ENCODE data around the gene KCNJ13. TPM values are rescaled to one million over a fixed set of nuclear protein-coding genes. Genes with fewer than 3 reads are reported as not detected.

Gene KCNJ13
- not detected for total RNA-seq

- WGBS, 2 donors (ENCODE audit: low coverage in 1 of 2), result 83 to 90% methylated on average over 1 of the region's 1 CpG
- in situ Hi-C loops (cut with MboI; ENCODE audit: low pct_ligation_motif_present in 1 of 4, low pct_unique_long_range_greater_than_20kb in 1 of 4, low sequenced_read_pairs in 3 of 4), result no loop called here
- TF ChIP-seq POLR2A (IDR thresholded peaks at IDR 0.05), result no peak
- TF ChIP-seq, protein P1, sequence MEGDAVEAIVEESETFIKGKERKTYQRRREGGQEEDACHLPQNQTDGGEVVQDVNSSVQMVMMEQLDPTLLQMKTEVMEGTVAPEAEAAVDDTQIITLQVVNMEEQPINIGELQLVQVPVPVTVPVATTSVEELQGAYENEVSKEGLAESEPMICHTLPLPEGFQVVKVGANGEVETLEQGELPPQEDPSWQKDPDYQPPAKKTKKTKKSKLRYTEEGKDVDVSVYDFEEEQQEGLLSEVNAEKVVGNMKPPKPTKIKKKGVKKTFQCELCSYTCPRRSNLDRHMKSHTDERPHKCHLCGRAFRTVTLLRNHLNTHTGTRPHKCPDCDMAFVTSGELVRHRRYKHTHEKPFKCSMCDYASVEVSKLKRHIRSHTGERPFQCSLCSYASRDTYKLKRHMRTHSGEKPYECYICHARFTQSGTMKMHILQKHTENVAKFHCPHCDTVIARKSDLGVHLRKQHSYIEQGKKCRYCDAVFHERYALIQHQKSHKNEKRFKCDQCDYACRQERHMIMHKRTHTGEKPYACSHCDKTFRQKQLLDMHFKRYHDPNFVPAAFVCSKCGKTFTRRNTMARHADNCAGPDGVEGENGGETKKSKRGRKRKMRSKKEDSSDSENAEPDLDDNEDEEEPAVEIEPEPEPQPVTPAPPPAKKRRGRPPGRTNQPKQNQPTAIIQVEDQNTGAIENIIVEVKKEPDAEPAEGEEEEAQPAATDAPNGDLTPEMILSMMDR (IDR thresholded peaks at IDR 0.05), result no peak
- TF ChIP-seq EP300 (IDR thresholded peaks at IDR 0.05; ENCODE audit: low read depth), result no peak
- no peak for TF ChIP-seq POLR2AphosphoS5 (IDR thresholded peaks at IDR 0.05)
- Histone ChIP-seq H3K36me3 (peaks cover 0 to under 1% (median 0%) of the 10 kb centered on the region in 4 donors), H3K27me3 (no peaks in the 10 kb centered on the region), H3K4me3 (no peak within 1 kb of the TSS), H3K4me1 (peaks cover 0 to 16% (median 9%) of the 10 kb centered on the region in 4 donors), H3K9me3 (no peaks in the 10 kb centered on the region), H3K27ac (no peak within 1 kb of the TSS)
- intact Hi-C loops (cut with DNase I; ENCODE audit: low total_unique reads), result no loop called here
- no peak for DNase-seq
These were observed at the start of gene KCNJ13 for GRCh38 chr2:232776435-232776834. KCNJ13 (minus strand) TSS chr2:232776565; CDS start chr2:232771362, 5,203 bp downstream.

- Histone ChIP-seq H3K36me3 (peaks cover 0 to 70% (median 28%) of the 10 kb centered on the region in 4 donors), H3K4me3 (no peak overlapping the region), H3K4me1 (no peaks in the 10 kb centered on the region), H3K9me3 (no peaks in the 10 kb centered on the region), H3K27ac (no peak overlapping the region), H3K27me3 (no peaks in the 10 kb centered on the region)
- in situ Hi-C loops (cut with MboI; ENCODE audit: low pct_ligation_motif_present in 1 of 4, low pct_unique_long_range_greater_than_20kb in 1 of 4, low sequenced_read_pairs in 3 of 4), result no loop called here
- no peak for TF ChIP-seq EP300 (IDR thresholded peaks at IDR 0.05; ENCODE audit: low read depth)
- TF ChIP-seq POLR2A (IDR thresholded peaks at IDR 0.05), result no peak
- no peak for TF ChIP-seq POLR2AphosphoS5 (IDR thresholded peaks at IDR 0.05)
- TF ChIP-seq, protein P1 (IDR thresholded peaks at IDR 0.05), result no peak
- DNase-seq, result no peak
- 70 to 86% methylated on average over 3 of the region's 3 CpGs for WGBS, 2 donors (ENCODE audit: low coverage in 1 of 2)
- intact Hi-C loops (cut with DNase I; ENCODE audit: low total_unique reads), result no loop called here
These were observed 41.4 kb upstream of the KCNJ13 start for GRCh38 chr2:232817756-232818155.

DNA sequence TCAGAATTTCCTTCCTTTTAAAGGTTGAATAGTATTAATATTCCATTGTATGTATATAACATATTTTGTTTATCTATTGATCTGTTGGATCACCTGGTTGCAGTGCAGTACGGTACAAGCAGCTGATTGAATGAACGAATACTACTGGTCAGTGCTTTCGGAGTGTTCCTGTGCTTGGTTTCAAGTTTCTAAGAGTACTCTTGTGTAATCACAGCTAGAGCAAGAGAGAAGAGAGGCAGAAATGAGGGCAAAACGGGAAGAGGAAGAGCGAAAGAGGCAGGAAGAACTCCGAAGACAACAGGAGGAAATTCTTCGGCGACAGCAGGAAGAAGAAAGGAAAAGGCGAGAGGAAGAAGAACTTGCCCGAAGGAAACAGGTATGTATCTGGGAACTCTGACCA lies 40.3 kb upstream of the KCNJ13 start:
- H3K36me3 ChIP-seq, result peaks cover 0 to 74% (median 31%) of the 10 kb centered on the region in 4 donors

DNA sequence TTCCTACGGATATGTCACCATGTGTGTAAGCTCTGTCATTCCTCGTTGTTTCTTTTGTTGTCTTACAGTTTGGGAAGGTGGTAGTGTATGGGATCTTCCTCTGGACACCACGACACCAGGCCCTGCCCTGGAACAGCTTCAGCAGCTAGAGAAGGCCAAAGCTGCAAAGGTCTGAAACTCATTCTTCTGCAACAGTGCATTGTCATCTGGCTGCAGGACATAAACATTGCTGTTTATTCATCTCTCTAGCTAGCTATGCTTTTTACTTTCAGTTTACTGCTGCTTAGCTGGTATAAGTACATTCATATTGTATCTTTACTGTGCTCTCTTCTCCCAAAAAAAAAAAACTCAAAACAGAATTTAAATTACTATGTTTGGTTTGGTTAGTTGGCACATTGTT lies 39.2 kb upstream of the KCNJ13 start:
- TF ChIP-seq EP300 (IDR thresholded peaks at IDR 0.05; ENCODE audit: low read depth) (no peak), POLR2A (IDR thresholded peaks at IDR 0.05) (no peak), POLR2AphosphoS5 (IDR thresholded peaks at IDR 0.05) (no peak)
- Histone ChIP-seq H3K9me3 (no peaks in the 10 kb centered on the region), H3K4me1 (no peaks in the 10 kb centered on the region), H3K4me3 (no peak overlapping the region), H3K27ac (no peak overlapping the region), H3K36me3 (peaks cover 0 to 78% (median 31%) of the 10 kb centered on the region in 4 donors), H3K27me3 (no peaks in the 10 kb centered on the region)
- DNase-seq, result no peak
- intact Hi-C loops (cut with DNase I; ENCODE audit: low total_unique reads) (no loop called here), in situ Hi-C loops (cut with MboI; ENCODE audit: low pct_ligation_motif_present in 1 of 4, low pct_unique_long_range_greater_than_20kb in 1 of 4, low sequenced_read_pairs in 3 of 4) (no loop called here)
- 84% methylated on average over 3 of the region's 3 CpGs for WGBS, 2 donors (ENCODE audit: low coverage in 1 of 2)

More for the DNA sequence above, 40.3 kb upstream of the KCNJ13 start:
- 89 to 94% methylated on average over 10 of the region's 10 CpGs for WGBS, 2 donors (ENCODE audit: low coverage in 1 of 2)
- Histone ChIP-seq H3K4me1 (no peaks in the 10 kb centered on the region), H3K27me3 (no peaks in the 10 kb centered on the region), H3K4me3 (no peak overlapping the region), H3K9me3 (no peaks in the 10 kb centered on the region), H3K27ac (no peak overlapping the region)
- in situ Hi-C loops (cut with MboI; ENCODE audit: low pct_ligation_motif_present in 1 of 4, low pct_unique_long_range_greater_than_20kb in 1 of 4, low sequenced_read_pairs in 3 of 4) (no loop called here), intact Hi-C loops (cut with DNase I; ENCODE audit: low total_unique reads) (no loop called here)
- DNase-seq, result no peak
- TF ChIP-seq, protein P1 (IDR thresholded peaks at IDR 0.05), result no peak
- no peak for TF ChIP-seq EP300 (IDR thresholded peaks at IDR 0.05; ENCODE audit: low read depth)
- TF ChIP-seq POLR2A (IDR thresholded peaks at IDR 0.05), result no peak
- no peak for TF ChIP-seq POLR2AphosphoS5 (IDR thresholded peaks at IDR 0.05)

DNA sequence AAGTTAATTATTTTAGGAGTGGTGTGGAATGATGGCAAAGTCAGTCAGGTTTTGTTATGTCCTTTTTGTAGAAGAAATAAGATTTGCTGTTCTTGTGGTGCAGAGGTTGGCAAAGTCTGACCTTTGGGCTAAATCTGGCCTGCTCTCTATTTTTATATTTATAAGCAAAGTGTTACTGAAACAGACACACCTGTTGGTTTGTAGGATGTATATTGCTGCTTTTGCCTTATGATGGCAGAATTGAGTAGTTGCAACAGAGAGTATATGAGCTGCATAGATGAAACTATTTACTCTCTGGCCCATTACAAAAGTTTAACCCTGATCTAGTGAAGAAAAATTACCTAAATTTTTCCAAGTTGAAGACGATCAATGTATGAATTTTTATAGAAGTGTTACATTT lies 34.1 kb upstream of the KCNJ13 start:
- intact Hi-C loops (cut with DNase I; ENCODE audit: low total_unique reads) (no loop called here), in situ Hi-C loops (cut with MboI; ENCODE audit: low pct_ligation_motif_present in 1 of 4, low pct_unique_long_range_greater_than_20kb in 1 of 4, low sequenced_read_pairs in 3 of 4) (no loop called here)
- H3K9me3 ChIP-seq, result no peaks in the 10 kb centered on the region
- TF ChIP-seq POLR2A (IDR thresholded peaks at IDR 0.05) (no peak), POLR2AphosphoS5 (IDR thresholded peaks at IDR 0.05) (no peak), EP300 (IDR thresholded peaks at IDR 0.05; ENCODE audit: low read depth) (no peak)
- TF ChIP-seq, protein P1 (IDR thresholded peaks at IDR 0.05), result no peak
- peaks cover 0 to 8% (median 0%) of the 10 kb centered on the region in 4 donors for H3K4me1 ChIP-seq
- no peaks in the 10 kb centered on the region for H3K27me3 ChIP-seq
- WGBS, 2 donors (ENCODE audit: low coverage in 1 of 2), result 82 to 92% methylated on average over 1 of the region's 1 CpG
- no peak overlapping the region for H3K4me3 ChIP-seq
- no peak for DNase-seq
- H3K36me3 ChIP-seq, result peaks cover 0 to 69% (median 26%) of the 10 kb centered on the region in 4 donors
- no peak overlapping the region for H3K27ac ChIP-seq

Measured in transverse colon (tissue), 4 donors.